Measurements from ENCODE around the gene ANKRD52.

DNA sequence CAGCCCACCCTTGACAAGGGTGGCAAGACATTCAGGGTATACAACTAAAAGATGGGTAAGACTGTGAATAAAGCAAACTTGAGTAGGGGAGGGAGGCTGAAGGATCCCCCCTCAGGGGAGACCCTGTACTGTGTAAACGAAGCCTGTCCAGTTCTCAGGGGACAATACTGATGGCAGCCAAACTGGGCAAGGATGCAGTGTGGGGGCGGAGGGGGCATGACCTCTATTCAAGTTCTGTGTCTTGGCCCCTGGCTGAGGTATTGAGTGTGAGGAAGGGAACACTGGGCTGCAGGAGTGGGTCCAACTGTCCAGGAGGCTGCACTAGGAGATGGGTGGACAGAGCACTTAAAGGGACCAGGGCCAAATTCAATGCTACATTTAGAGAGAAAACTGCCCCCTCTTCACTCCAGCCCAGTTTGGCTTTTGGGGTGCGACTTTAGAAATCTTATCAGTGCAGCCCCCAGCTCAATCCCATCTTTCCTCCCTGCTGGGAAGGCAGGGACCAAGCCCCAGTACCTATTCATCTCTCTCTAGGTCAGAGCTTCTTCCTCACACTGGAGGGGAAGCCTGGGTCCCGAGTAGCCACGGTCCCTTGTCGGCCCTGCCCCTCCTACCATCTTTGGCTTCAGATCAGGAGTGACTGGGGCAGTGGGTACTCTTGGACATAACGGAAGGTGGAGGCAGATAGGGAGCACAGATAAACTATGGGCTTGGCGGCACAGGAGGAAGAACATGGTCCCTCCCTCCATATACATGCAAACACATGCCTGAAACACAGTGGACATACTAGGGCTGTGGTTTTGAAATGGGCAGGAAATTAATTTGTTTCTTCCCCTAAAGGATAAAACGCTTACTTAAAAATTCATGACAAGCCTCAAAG lies 16.5 kb downstream of the ANKRD52 start:
- no peak for TF ChIP-seq POLR2A (IDR thresholded peaks at IDR 0.05)
- TF ChIP-seq, protein P1, sequence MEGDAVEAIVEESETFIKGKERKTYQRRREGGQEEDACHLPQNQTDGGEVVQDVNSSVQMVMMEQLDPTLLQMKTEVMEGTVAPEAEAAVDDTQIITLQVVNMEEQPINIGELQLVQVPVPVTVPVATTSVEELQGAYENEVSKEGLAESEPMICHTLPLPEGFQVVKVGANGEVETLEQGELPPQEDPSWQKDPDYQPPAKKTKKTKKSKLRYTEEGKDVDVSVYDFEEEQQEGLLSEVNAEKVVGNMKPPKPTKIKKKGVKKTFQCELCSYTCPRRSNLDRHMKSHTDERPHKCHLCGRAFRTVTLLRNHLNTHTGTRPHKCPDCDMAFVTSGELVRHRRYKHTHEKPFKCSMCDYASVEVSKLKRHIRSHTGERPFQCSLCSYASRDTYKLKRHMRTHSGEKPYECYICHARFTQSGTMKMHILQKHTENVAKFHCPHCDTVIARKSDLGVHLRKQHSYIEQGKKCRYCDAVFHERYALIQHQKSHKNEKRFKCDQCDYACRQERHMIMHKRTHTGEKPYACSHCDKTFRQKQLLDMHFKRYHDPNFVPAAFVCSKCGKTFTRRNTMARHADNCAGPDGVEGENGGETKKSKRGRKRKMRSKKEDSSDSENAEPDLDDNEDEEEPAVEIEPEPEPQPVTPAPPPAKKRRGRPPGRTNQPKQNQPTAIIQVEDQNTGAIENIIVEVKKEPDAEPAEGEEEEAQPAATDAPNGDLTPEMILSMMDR (IDR thresholded peaks at IDR 0.05): no peak
